ENCODE results near the gene BTN1A1. TPM values are rescaled to one million over a fixed set of nuclear protein-coding genes. Genes with fewer than 3 reads are reported as not detected.
A peak's percentile ranks its signal among the peaks of the same experiment; 100 is the strongest.

BTN1A1 gene
- total and polyA plus RNA-seq, 9 of the 15 experiments (the other 6 are each of a cell fraction or from before 2014, with no cell fraction given) = 0.01 to 0.15 (median 0.06) TPM; not detected in 4

DNA sequence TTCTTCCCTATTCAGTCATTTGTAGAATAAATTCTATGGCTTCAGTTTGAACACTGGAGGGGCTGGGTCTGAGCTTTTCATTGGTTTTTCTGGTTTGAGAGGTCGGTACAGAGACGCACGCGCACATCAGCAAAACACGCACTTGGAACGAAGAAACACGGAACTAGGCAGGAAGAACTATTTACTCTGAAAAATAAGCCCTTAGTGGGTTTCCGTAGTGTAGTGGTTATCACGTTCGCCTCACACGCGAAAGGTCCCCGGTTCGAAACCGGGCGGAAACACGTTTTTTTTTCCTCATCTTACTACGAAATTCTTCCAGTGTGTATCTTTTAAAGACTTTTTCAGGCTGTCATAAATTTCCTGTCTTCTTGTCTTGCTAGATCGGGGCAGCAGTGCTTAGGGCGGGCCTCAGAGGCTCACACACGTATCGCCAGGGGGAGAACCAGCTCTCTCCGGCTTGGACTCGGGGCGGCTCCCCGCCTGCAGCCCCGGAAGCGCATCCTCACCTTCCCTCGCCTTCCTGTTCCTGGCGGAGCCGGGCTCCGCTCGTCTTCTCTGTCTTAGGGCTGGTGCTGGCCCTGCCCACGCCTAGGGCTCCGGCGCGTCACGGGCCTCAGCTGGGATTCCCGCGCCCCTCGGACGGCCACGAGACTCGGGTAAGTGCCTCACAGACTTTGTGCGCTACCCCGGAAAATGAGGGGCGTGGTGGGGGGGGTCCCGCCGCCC, 37.9 kb downstream of the BTN1A1 start, which contains the start of gene HMGN4 (continued):
- TF ChIP-seq THRB (CRISPR knock-in tag; conservative IDR thresholded peaks at IDR 0.05) = peak; percentile 77
- peak; percentile 86 for TF ChIP-seq LEF1 (IDR thresholded peaks at IDR 0.05)
- TF ChIP-seq ZZZ3 (IDR thresholded peaks at IDR 0.05) = no peak
- no peak for TF ChIP-seq ARID2 (IDR thresholded peaks at IDR 0.05)
- TF ChIP-seq KHSRP (IDR thresholded peaks at IDR 0.05) = no peak
- no peak for TF ChIP-seq SAFB (IDR thresholded peaks at IDR 0.05; ENCODE audit: borderline replicate concordance, low read depth, low read length)
- no peak for TF ChIP-seq ZNF263 (CRISPR knock-in tag; IDR thresholded peaks at IDR 0.05; ENCODE audit: borderline replicate concordance)
- TF ChIP-seq, protein P1, sequence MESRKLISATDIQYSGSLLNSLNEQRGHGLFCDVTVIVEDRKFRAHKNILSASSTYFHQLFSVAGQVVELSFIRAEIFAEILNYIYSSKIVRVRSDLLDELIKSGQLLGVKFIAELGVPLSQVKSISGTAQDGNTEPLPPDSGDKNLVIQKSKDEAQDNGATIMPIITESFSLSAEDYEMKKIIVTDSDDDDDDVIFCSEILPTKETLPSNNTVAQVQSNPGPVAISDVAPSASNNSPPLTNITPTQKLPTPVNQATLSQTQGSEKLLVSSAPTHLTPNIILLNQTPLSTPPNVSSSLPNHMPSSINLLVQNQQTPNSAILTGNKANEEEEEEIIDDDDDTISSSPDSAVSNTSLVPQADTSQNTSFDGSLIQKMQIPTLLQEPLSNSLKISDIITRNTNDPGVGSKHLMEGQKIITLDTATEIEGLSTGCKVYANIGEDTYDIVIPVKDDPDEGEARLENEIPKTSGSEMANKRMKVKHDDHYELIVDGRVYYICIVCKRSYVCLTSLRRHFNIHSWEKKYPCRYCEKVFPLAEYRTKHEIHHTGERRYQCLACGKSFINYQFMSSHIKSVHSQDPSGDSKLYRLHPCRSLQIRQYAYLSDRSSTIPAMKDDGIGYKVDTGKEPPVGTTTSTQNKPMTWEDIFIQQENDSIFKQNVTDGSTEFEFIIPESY (CRISPR knock-in tag; IDR thresholded peaks at IDR 0.05) = no peak; the same call in 1 of the 2 replicates
- no peak; the same call in 1 of the 2 replicates for TF ChIP-seq HMG20A (CRISPR knock-in tag; conservative IDR thresholded peaks at IDR 0.05)
- TF ChIP-seq GTF2F1 (IDR thresholded peaks at IDR 0.05; ENCODE audit: low read depth, low read length) = peak; percentile 73; the same call in 1 of the 2 replicates
- 0 out of 2 replicates have a peak, but pooled peaks have one; percentile 18 for TF ChIP-seq TCF3 (CRISPR knock-in tag; IDR thresholded peaks at IDR 0.05)
- TF ChIP-seq RUNX1 (IDR thresholded peaks at IDR 0.05; ENCODE audit: low read depth) = no peak
- no peak for TF ChIP-seq TSC22D4 (tag; IDR thresholded peaks at IDR 0.05)
- TF ChIP-seq IFI16 (CRISPR knock-in tag; IDR thresholded peaks at IDR 0.05) = no peak
- TF ChIP-seq E2F3 (CRISPR knock-in tag; IDR thresholded peaks at IDR 0.05) = 0 out of 2 replicates have a peak, but pooled peaks have one; percentile 2
- TF ChIP-seq HCFC1 (IDR thresholded peaks at IDR 0.05; ENCODE audit: low read depth, low read length) = peak; percentile 59
- no peak for TF ChIP-seq SMAD1 (IDR thresholded peaks at IDR 0.05; ENCODE audit: low read depth, low read length, partially characterized antibody)
- no peak for TF ChIP-seq STAG1 (CRISPR knock-in tag; IDR thresholded peaks at IDR 0.05; ENCODE audit: borderline replicate concordance)
- TF ChIP-seq, protein P2, sequence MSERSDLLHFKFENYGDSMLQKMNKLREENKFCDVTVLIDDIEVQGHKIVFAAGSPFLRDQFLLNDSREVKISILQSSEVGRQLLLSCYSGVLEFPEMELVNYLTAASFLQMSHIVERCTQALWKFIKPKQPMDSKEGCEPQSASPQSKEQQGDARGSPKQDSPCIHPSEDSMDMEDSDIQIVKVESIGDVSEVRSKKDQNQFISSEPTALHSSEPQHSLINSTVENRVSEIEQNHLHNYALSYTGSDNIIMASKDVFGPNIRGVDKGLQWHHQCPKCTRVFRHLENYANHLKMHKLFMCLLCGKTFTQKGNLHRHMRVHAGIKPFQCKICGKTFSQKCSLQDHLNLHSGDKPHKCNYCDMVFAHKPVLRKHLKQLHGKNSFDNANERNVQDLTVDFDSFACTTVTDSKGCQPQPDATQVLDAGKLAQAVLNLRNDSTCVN (CRISPR knock-in tag; IDR thresholded peaks at IDR 0.05) = no peak
- TF ChIP-seq CTCFL (IDR thresholded peaks at IDR 0.05; ENCODE audit: borderline replicate concordance, insufficient read depth, low read depth, low read length, poor library complexity, severe bottlenecking) = no peak
